ENCODE data around the gene CPSF4L.

GRCh38 chr17:73293480-73293911 is 31.8 kb upstream of the CPSF4L start:
- TF ChIP-seq CTCF (conservative IDR thresholded peaks at IDR 0.05 in 1 of 2, IDR thresholded peaks at IDR 0.05 in 1 of 2; ENCODE audit: extremely low read depth in 1 of 2, insufficient read depth in 1 of 2, low read depth in 1 of 2, low read length in 2 of 2) (no peak), EZH2 (IDR thresholded peaks at IDR 0.05; ENCODE audit: borderline replicate concordance, low read length) (no peak)

Measured in mammary epithelial cell (primary cell).